Measurements from ENCODE around the gene ASCC1.
A peak's percentile ranks its signal among the peaks of the same experiment; 100 is the strongest.

The ASCC1 gene

DNA sequence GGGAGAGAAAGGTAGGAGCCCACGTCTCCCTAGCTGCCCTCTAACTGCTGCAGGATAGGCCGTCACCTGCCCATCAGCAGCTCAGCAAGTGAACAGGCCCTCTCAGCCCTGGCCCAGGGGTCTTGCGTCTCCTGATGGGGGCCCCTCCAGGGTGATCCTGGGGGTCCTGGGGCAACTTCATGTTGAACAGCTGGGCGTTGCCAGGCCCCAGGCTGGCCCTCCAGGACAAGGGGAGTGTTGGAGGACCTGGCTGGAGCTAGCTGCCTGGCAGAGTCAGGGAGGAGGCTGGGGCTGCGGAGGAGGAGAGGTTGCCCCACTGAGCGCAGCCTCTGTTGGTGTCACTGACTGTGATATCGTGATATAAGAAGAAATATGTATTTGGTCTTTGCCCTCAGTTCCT is 162.4 kb downstream of the ASCC1 start:
- DNase-seq (ENCODE audit: low read depth in 2 of 2, low spot score in 1 of 2), result no peak

GRCh38 chr10:72050873-72051272 is 165.2 kb downstream of the ASCC1 start:
- no peak for DNase-seq (ENCODE audit: low read depth in 2 of 2, low spot score in 1 of 2)

DNA sequence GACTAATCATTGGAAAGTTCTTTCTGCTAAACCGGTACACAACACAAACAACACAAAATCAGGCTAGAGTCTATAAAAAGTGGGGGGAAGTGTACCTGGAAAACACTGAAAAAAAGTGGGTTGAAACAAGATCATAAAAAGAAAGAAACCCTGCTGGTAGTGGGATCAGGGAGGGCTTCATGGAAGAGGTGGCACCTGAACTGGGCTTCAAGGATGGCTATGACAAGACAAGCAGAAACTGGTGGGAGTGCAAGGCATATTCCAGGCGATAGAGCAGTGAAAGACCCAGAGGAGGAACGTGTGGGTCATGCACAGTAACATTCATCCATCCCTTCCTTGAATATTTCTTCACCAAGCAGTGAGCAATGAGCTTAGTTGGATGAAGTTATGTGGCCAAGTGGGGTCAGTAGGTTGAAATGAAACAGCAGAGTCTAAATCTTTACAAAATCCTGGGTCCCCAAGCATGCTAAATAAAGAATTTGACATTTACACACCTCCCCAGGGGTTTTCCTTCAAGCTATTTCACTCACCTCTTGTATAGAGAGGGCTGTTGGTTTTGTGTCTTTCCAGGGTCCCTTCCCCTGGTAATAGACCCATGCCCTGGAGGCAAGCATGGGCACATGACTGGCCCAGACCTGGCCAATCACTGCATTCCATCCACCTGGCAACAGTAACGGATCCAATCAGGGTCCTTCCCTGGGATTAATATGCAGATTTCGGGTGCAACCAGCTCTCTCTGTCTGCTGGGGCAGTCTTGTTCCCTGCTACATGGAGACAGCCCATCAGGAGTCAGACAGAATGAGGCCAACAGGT is 165.9 kb downstream of the ASCC1 start:
- DNase-seq (ENCODE audit: low read depth in 2 of 2, low spot score in 1 of 2), result no peak

DNA sequence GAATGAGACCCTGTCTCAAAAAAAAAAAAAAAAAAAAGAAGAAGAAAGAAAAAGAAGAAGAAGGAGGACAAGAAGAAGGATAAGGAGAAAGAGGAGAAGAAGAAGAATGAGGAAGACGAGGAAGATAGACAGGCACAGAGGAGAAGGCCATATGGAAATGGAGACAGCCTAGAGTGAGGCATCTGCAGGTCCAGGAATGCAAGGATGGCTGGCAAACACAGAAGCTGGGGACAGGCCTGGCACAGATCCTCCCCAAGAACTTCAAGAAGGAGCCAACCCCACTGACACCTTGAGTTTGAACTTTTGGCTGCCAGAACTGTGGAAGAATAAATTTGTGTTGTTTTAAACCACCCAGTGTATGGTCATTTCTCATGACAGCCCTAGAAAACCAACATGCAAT is 166.6 kb downstream of the ASCC1 start:
- DNase-seq (ENCODE audit: low read depth in 2 of 2, low spot score in 1 of 2), result no peak

DNA sequence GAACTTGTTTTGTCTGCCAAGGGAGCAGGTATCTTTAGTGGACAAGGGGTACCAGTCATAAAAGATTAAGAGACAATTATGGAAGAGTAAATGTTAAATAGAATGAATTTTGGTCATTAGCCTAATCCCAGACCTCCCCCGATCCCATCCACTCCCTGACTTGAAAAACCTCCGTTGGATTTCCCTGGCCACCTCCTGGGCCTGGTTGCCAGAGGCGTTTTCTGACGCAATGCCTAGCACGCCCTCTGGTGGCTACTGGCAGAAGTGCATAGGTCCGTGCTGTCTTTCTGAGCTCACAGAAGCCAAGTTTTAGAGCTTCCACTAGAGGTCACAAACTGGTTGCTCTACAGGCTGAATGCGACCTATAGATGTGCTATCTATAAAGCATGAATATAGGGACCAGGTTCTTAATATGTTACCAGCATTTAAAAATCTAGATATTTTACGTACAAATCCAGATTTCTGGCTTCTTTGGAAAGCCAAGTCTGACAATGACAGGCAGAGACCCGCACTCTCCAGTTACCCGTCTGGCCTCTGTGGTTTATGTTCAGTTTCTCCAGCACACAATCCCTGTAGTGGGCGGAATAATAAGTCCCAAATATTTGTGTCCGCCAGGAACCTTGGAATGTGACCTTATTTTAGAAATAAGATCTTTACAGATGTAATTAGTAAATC is 167.5 kb downstream of the ASCC1 start:
- peak; percentile 78 to 90 for DNase-seq (ENCODE audit: low read depth in 2 of 2, low spot score in 1 of 2)
